HL-60 (cell line): ENCODE results near the gene MMP3.

Experiments
- DNase-seq, 2 experiments: peaks; one replicate each; pipeline ENCODE4 v3.0.0-alpha.2; 2010 to 2020; ENCODE audit warnings: low read depth in 1 of 2, low spot score in 1 of 2
- H3K27ac ChIP-seq: fragments of 250-450 bp; sonication (Bioruptor Pico); replicated peaks from 2 replicates; pipeline ENCODE4 v1.5.1; 2020; ENCODE audit warnings: mild to moderate bottlenecking, moderate library complexity
- H3K27me3 ChIP-seq: fragments of 250-450 bp; sonication (Bioruptor Pico); 2 replicates; pipeline ENCODE4 v1.5.1; 2021; ENCODE audit warnings: mild to moderate bottlenecking, moderate library complexity; ENCODE audit not compliant: insufficient read depth, poor library complexity, severe bottlenecking
- H3K4me3 ChIP-seq: replicated peaks from 2 replicates; pipeline ENCODE4 v1.5.1; 2011; ENCODE audit warnings: mild to moderate bottlenecking, control low read depth, low read length; ENCODE audit not compliant: insufficient read depth
- GABPA ChIP-seq: IDR thresholded peaks from 2 replicates; pipeline ENCODE4 v1.6.1; 2012; ENCODE audit warnings: low read depth
- POLR2AphosphoS5 ChIP-seq: IDR thresholded peaks from 2 replicates; pipeline ENCODE4 v1.6.1; 2012; ENCODE audit warnings: low read depth
- SPI1 ChIP-seq: IDR thresholded peaks from 2 replicates; pipeline ENCODE4 v1.6.1; 2012; ENCODE audit warnings: low read depth, mild to moderate bottlenecking, borderline replicate concordance
- TF ChIP-seq, protein P1 (sequence below): IDR thresholded peaks from one replicate; pipeline ENCODE4 v1.5.1; 2011; ENCODE audit warnings: low read length, control low read depth, inconsistent platforms; ENCODE audit not compliant: insufficient read depth
- TF ChIP-seq, protein P2 (sequence below): IDR thresholded peaks from 2 replicates; pipeline ENCODE4 v1.6.1; 2012; ENCODE audit warnings: low read depth; ENCODE audit not compliant: insufficient replicate concordance

The MMP3 gene

GRCh38 chr11:102810950-102811660 is 32.3 kb downstream of the MMP3 start:
- TF ChIP-seq SPI1 (no peak), GABPA (no peak), POLR2AphosphoS5 (no peak)
- TF ChIP-seq, protein P1, sequence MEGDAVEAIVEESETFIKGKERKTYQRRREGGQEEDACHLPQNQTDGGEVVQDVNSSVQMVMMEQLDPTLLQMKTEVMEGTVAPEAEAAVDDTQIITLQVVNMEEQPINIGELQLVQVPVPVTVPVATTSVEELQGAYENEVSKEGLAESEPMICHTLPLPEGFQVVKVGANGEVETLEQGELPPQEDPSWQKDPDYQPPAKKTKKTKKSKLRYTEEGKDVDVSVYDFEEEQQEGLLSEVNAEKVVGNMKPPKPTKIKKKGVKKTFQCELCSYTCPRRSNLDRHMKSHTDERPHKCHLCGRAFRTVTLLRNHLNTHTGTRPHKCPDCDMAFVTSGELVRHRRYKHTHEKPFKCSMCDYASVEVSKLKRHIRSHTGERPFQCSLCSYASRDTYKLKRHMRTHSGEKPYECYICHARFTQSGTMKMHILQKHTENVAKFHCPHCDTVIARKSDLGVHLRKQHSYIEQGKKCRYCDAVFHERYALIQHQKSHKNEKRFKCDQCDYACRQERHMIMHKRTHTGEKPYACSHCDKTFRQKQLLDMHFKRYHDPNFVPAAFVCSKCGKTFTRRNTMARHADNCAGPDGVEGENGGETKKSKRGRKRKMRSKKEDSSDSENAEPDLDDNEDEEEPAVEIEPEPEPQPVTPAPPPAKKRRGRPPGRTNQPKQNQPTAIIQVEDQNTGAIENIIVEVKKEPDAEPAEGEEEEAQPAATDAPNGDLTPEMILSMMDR, result no peak
- TF ChIP-seq, protein P2, sequence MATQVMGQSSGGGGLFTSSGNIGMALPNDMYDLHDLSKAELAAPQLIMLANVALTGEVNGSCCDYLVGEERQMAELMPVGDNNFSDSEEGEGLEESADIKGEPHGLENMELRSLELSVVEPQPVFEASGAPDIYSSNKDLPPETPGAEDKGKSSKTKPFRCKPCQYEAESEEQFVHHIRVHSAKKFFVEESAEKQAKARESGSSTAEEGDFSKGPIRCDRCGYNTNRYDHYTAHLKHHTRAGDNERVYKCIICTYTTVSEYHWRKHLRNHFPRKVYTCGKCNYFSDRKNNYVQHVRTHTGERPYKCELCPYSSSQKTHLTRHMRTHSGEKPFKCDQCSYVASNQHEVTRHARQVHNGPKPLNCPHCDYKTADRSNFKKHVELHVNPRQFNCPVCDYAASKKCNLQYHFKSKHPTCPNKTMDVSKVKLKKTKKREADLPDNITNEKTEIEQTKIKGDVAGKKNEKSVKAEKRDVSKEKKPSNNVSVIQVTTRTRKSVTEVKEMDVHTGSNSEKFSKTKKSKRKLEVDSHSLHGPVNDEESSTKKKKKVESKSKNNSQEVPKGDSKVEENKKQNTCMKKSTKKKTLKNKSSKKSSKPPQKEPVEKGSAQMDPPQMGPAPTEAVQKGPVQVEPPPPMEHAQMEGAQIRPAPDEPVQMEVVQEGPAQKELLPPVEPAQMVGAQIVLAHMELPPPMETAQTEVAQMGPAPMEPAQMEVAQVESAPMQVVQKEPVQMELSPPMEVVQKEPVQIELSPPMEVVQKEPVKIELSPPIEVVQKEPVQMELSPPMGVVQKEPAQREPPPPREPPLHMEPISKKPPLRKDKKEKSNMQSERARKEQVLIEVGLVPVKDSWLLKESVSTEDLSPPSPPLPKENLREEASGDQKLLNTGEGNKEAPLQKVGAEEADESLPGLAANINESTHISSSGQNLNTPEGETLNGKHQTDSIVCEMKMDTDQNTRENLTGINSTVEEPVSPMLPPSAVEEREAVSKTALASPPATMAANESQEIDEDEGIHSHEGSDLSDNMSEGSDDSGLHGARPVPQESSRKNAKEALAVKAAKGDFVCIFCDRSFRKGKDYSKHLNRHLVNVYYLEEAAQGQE, result no peak
- Histone ChIP-seq H3K27ac (no peak overlapping the region), H3K4me3 (no peak overlapping the region), H3K27me3 (no peaks in the 10 kb centered on the region)
- no peak for DNase-seq

DNA sequence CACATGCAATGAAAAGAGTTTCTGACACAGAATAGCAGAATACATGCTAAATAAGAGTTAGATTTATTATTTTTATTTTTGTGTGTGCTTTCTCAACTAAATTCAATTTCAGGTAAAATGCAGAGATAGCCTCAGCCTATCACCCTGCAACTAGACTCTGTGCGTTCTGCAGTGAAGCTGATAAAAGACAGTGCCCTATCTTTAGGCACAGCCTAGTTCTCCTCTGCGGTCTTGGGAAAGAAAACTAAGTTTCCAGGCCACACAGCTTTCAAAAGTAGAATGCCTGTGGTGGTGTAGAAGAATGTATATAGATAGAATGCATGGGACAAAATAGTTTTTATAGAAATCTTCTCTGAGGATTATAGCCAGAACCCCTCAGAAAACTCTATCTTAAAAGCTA is 33.4 kb downstream of the MMP3 start:
- TF ChIP-seq POLR2AphosphoS5 (no peak), GABPA (no peak), SPI1 (no peak)
- TF ChIP-seq, protein P2, result no peak
- TF ChIP-seq, protein P1, result no peak
- H3K27me3 ChIP-seq, result no peaks in the 10 kb centered on the region
- no peak for DNase-seq
- H3K4me3 ChIP-seq, result no peak overlapping the region
- H3K27ac ChIP-seq, result no peak overlapping the region

DNA sequence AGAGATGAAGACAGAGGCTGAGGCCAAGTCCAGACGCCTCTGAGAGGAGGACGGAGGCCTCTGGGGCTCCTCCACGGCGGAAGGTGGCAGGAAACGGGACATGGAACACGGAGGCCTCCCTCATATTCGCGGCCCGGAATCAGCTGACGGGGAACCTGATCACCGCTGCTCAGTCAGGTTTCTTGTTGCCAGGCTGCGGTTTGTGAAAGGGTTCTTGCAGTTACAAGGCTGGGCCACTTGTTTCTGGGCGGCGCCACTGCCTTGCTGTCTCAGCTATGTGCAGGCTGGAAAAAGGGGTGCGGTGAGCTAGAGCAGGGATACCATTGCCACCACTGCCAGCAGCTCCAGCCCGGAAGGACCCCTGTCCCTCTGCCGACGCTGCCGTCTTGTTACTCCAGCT is 35.5 kb downstream of the MMP3 start:
- TF ChIP-seq POLR2AphosphoS5 (no peak), SPI1 (no peak), GABPA (no peak)
- TF ChIP-seq, protein P1, result no peak
- TF ChIP-seq, protein P2, result no peak
- Histone ChIP-seq H3K27ac (no peak overlapping the region), H3K27me3 (no peaks in the 10 kb centered on the region), H3K4me3 (no peak overlapping the region)
- no peak for DNase-seq
